HUES6 (cell line): ENCODE data around the gene GPR15LG.
A peak's percentile ranks its signal among the peaks of the same experiment; 100 is the strongest.
"Not testable (repeated sequence)": the region's sequence is repeated elsewhere in the genome, so short reads cannot be mapped to it uniquely, and the experiment has no call there.

Experiments
- H3K27ac ChIP-seq: 2 replicates; pipeline ENCODE4 v1.7.0; 2013; ENCODE audit warnings: low read depth, mild to moderate bottlenecking, low read length, inconsistent platforms
- H3K27me3 ChIP-seq: 2 replicates; pipeline ENCODE4 v1.6.1; 2013; ENCODE audit warnings: low read length; ENCODE audit not compliant: control insufficient read depth, insufficient read depth
- H3K36me3 ChIP-seq: 2 replicates; pipeline ENCODE4 v1.6.1; 2013; ENCODE audit warnings: low read length; ENCODE audit not compliant: control insufficient read depth, insufficient read depth
- H3K4me1 ChIP-seq: 2 replicates; pipeline ENCODE4 v1.6.1; 2013; ENCODE audit warnings: low read length; ENCODE audit not compliant: control insufficient read depth, insufficient read depth
- H3K4me3 ChIP-seq: 2 replicates; pipeline ENCODE4 v1.5.1; 2013; ENCODE audit warnings: low read depth, low read length
- H3K9ac ChIP-seq: one replicate; pipeline ENCODE4 v1.6.1; 2013; ENCODE audit warnings: mild to moderate bottlenecking, low read length
- H3K9me3 ChIP-seq: 2 replicates; pipeline ENCODE4 v1.6.1; 2013; ENCODE audit warnings: low read depth, low read length; ENCODE audit not compliant: control insufficient read depth, insufficient read depth

GPR15LG gene

DNA sequence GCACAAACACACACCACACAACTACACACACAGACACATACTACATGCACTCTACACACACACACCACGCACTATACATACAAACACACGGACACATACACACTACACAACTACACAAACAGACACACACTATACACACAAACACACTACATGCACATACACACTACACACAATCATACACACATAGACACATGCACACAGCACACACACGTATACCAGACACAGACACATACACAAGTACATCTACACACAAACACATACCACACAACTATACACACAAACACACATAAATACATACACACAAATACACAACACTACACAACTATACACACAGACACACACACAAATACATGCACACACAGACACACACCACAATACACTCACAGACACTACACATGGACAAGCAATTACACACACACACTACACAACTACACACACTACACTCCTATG is 4.6 kb downstream of the GPR15LG start:
- Histone ChIP-seq H3K27me3 (no peaks in the 10 kb centered on the region), H3K9me3 (peaks cover 19% of the 10 kb centered on the region), H3K36me3 (no peaks in the 10 kb centered on the region), H3K27ac (no peak overlapping the region), H3K9ac (no peak overlapping the region), H3K4me1 (0 out of 2 replicates have a peak, but pooled peaks cover 6% of the 10 kb centered on the region), H3K4me3 (no peak overlapping the region)

DNA sequence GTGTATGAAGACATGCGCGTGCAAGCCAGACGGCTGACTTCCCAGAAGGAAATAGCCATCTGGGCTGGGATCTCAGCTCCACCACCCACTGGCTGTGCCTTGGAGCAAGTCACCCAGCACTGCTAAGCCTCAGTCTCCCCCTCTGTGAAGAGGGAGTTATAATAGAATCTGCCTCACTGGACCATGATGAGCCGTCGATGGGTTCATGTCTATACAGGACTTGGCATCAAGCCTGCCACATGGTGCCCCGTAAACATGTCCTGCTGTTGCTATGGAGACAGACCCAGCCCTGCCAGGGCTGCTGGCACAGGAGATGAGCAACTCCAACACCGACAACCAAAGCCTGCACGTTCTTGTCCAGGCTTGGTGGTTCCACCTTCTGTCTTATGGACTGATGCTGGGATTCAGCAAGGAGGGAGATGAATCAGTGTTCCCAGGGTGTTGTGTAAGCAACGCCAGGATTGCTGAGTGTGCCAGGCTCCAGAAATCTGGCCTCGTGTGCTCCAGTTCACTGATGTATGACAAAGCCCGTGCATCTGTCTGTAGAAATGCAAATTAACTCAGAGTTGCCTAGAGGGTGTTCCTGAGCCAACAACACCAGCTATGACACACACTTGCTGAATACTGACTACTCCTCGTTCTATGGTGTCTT is 5.6 kb downstream of the GPR15LG start:
- H3K4me3 ChIP-seq: no peak overlapping the region
- peaks cover 19% of the 10 kb centered on the region for H3K9me3 ChIP-seq
- 0 out of 2 replicates have a peak, but pooled peaks cover 6% of the 10 kb centered on the region for H3K4me1 ChIP-seq
- no peak overlapping the region for H3K27ac ChIP-seq
- no peaks in the 10 kb centered on the region for H3K36me3 ChIP-seq
- H3K9ac ChIP-seq: no peak overlapping the region
- no peaks in the 10 kb centered on the region for H3K27me3 ChIP-seq

- not testable (repeated sequence) for H3K9ac ChIP-seq, H3K27me3 ChIP-seq, H3K4me3 ChIP-seq, H3K27ac ChIP-seq, H3K4me1 ChIP-seq, H3K36me3 ChIP-seq
- H3K9me3 ChIP-seq: peaks cover 19% of the 10 kb centered on the region
These were observed 6.8 kb downstream of the GPR15LG start for GRCh38 chr10:84180386-84180785.

DNA sequence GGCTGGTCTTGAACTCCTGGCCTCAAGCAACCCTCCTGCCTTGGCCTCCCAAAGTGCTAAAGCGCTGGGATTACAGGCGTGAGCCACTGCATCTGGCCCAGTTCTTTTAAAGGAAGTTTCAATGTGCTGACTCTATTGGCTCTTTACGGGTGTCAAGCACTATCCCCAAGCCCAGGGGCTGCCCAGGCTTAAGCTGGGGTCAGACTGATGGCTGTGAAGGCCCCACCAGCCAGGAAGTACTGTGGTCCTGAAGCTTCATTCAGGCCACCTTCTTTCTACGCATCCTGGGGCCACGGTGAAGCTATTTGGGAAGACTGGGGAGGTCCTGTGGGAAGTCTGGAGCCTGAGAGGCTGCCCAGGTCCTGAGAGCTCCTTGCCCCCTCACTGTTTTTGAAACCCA is 8.0 kb downstream of the GPR15LG start:
- peaks cover 19% of the 10 kb centered on the region for H3K9me3 ChIP-seq
- no peaks in the 10 kb centered on the region for H3K36me3 ChIP-seq
- no peaks in the 10 kb centered on the region for H3K27me3 ChIP-seq

GRCh38 chr10:84184517-84184916 is 10.9 kb downstream of the GPR15LG start:
- Histone ChIP-seq H3K27me3 (no peaks in the 10 kb centered on the region), H3K4me3 (no peak overlapping the region), H3K36me3 (no peaks in the 10 kb centered on the region), H3K27ac (no peak overlapping the region), H3K4me1 (0 out of 2 replicates have a peak, but pooled peaks cover under 1% of the 10 kb centered on the region), H3K9me3 (peaks cover 17% of the 10 kb centered on the region), H3K9ac (no peak overlapping the region)

More for the DNA sequence above, 8.0 kb downstream of the GPR15LG start:
- Histone ChIP-seq H3K9ac (no peak overlapping the region), H3K4me3 (no peak overlapping the region), H3K27ac (no peak overlapping the region), H3K4me1 (0 out of 2 replicates have a peak, but pooled peaks cover 6% of the 10 kb centered on the region)

DNA sequence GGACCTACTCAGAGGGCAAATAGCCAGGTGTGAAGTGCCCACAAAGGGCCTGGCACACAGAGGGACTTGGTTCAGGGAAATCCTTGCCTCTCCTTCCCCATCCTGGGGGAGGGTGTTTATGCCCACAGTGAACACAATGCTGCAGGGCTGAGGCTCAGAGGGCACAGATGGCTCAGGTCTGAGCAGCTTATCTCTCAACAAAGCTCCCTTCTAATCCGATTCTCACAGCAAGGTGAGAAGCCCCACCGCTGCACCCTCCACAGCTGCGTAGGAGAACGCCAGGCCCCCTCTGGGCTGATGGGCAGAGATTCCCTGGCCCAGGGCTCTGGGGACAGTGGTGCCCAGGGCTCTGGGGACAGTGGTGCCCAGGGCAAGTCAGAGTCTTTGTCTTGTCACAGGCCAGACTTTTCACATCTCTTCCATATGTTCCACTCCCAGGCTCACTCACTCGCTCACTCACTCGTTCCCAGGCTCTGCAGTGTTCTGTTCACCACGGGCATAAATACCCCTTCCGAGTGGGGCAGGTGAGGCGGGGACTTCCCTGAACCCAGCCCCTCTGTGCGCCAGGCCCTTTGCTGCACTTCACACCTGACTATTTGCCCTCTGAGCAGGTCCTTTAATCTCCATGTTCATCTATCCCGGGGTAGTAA is 12.1 kb downstream of the GPR15LG start:
- Histone ChIP-seq H3K27me3 (no peaks in the 10 kb centered on the region), H3K4me3 (no peak overlapping the region), H3K9me3 (peaks cover 16% of the 10 kb centered on the region), H3K27ac (no peak overlapping the region), H3K4me1 (no peaks in the 10 kb centered on the region), H3K36me3 (no peaks in the 10 kb centered on the region), H3K9ac (no peak overlapping the region)

DNA sequence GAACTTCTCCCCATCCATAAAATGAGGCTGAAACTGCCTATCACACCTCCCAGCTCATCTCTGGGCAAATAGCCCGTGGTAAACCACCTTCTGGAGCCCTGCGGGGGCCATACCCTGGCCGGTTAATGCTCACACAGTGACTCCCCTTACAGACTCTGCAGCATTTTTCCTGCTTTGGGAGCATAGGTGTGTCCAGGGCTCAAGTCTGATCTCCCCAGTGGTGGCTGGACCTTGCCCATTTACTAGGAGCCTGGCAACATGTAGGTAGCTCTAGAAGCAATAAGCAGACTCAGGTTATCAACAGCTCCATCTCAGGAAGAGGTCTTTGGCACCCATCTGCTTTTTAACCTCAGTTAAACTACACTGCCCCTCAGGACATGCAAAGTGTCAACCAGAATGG is 15.2 kb downstream of the GPR15LG start:
- Histone ChIP-seq H3K27me3 (peaks cover 28% of the 10 kb centered on the region), H3K9me3 (no peaks in the 10 kb centered on the region), H3K27ac (no peak overlapping the region), H3K9ac (no peak overlapping the region), H3K4me3 (no peak overlapping the region), H3K36me3 (no peaks in the 10 kb centered on the region), H3K4me1 (no peaks in the 10 kb centered on the region)

GRCh38 chr10:84190621-84191020 is 17.0 kb downstream of the GPR15LG start:
- no peak overlapping the region for H3K9ac ChIP-seq
- H3K36me3 ChIP-seq: no peaks in the 10 kb centered on the region
- H3K4me3 ChIP-seq: no peak overlapping the region
- H3K4me1 ChIP-seq: peaks cover 12% of the 10 kb centered on the region
- H3K27ac ChIP-seq: no peak overlapping the region
- no peaks in the 10 kb centered on the region for H3K9me3 ChIP-seq
- H3K27me3 ChIP-seq: peaks cover 46% of the 10 kb centered on the region

DNA sequence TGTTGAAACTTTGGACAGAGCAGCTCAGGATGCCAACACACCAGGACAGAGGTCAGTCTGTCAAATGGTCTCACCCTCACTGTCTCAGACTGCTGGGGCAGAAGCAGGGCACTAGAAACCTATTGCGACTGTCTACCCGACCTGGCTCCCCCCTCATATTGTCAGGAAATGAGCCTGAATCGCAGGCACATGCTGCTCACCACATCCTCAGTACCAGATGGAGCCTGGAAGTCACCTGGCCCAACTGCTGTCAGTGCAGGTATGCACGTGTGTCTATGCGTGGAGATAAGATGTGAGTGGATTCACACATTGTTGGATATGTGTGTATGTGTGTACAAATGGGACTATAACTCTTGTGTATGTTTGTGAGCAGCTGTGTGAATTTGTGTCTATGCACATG is 17.5 kb downstream of the GPR15LG start:
- Histone ChIP-seq H3K36me3 (no peaks in the 10 kb centered on the region), H3K4me1 (peaks cover 12% of the 10 kb centered on the region), H3K9me3 (no peaks in the 10 kb centered on the region), H3K9ac (no peak overlapping the region), H3K27ac (no peak overlapping the region), H3K4me3 (no peak overlapping the region), H3K27me3 (peaks cover 51% of the 10 kb centered on the region)

- Histone ChIP-seq H3K27ac (no peak overlapping the region), H3K4me3 (no peak overlapping the region), H3K9me3 (no peaks in the 10 kb centered on the region), H3K27me3 (peaks cover 73% of the 10 kb centered on the region), H3K9ac (no peak overlapping the region), H3K36me3 (peaks cover 2% of the 10 kb centered on the region; the same call in 1 of the 2 replicates), H3K4me1 (peaks cover 12% of the 10 kb centered on the region)
These were observed 19.7 kb downstream of the GPR15LG start for GRCh38 chr10:84193327-84193726.

DNA sequence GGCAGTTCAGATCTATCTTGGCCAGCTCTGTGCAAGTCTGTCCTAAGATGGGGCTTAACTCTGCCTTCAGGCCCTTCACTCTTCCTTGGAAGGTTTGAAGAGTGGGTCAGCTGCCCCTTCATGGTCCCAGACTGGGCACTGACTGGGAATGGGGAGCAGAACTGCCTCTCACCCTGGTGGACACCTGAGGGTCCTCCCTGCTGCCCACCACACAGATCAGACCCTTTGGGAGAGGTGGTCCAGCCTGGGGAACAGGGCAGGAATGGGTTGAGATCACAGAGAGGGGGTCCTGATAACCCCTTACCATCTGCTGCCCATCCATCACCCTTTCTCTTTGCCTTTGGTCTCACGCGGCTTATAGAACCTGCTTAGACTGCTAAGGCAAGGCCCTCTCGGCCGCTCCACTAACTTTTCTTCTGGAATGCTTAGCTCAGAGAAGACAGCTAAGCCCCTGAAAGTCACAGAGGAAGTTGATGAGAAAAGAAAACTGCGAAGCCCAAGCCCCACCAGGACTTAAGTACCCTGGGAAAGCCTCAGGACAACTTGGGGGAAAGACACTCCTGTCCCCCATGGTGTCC is 20.3 kb downstream of the GPR15LG start:
- no peak overlapping the region for H3K9ac ChIP-seq
- peaks cover 2% of the 10 kb centered on the region; the same call in 1 of the 2 replicates for H3K36me3 ChIP-seq
- no peak overlapping the region for H3K27ac ChIP-seq
- no peaks in the 10 kb centered on the region for H3K9me3 ChIP-seq
- peaks cover 76% of the 10 kb centered on the region for H3K27me3 ChIP-seq
- H3K4me1 ChIP-seq: peaks cover 12% of the 10 kb centered on the region
- H3K4me3 ChIP-seq: peak overlapping the region; percentile 86
